ENCODE measurements around the gene SARDH. TPM values are rescaled to one million over a fixed set of nuclear protein-coding genes. Genes with fewer than 3 reads are reported as not detected.

SARDH gene
- polyA plus RNA-seq, 3 donors, result not detected

- WGBS (ENCODE audit: insufficient coverage), result 92% methylated on average over 30 of the region's 32 CpGs
- Mint-ChIP-seq H3K27ac (no peak overlapping the region), H3K4me3 (no peak overlapping the region), H3K27me3 (ENCODE audit: low read depth in 3 of 3) (peaks cover 3 to 6% (median 4%) of the 10 kb centered on the region in 3 donors), H3K4me1 (no peaks in the 10 kb centered on the region), H3K36me3 (no peaks in the 10 kb centered on the region), H3K9me3 (no peaks in the 10 kb centered on the region)
- Histone ChIP-seq H3K79me2 (ENCODE audit: insufficient read depth, low read length) (no peaks in the 10 kb centered on the region), H3K4me2 (replicated peaks; ENCODE audit: extremely low read depth, low read length, poor library complexity, severe bottlenecking) (no peak overlapping the region), H3K27me3 (ENCODE audit: control insufficient read depth in 2 of 2, insufficient read depth in 2 of 2, low read length in 2 of 2) (peaks cover 0 to 3% of the 10 kb centered on the region in 2 donors), H3K27ac (ENCODE audit: low read depth in 1 of 2, low read length in 2 of 2) (no peak overlapping the region), H2AFZ (ENCODE audit: insufficient read depth, low read depth, low read length, poor library complexity, severe bottlenecking) (no peak overlapping the region), H4K20me1 (ENCODE audit: insufficient read depth, low read length) (no peaks in the 10 kb centered on the region), H3K4me1 (ENCODE audit: control insufficient read depth in 1 of 2, insufficient read depth in 2 of 2, low read length in 2 of 2) (no peaks in the 10 kb centered on the region), H3K9me3 (replicated peaks in 1 of 2; ENCODE audit: control insufficient read depth in 1 of 2, insufficient read depth in 1 of 2, low read length in 2 of 2) (no peaks in the 10 kb centered on the region), H3K36me3 (replicated peaks in 1 of 2; ENCODE audit: control insufficient read depth in 1 of 2, insufficient read depth in 2 of 2, low read length in 2 of 2) (no peaks in the 10 kb centered on the region), H3K4me3 (replicated peaks in 1 of 3; ENCODE audit: low read depth in 2 of 3, low read length in 3 of 3) (no peak overlapping the region), H3K9ac (ENCODE audit: insufficient read depth, low read length, poor library complexity, severe bottlenecking) (no peak overlapping the region)
- no peak for DNase-seq
- no peak for TF ChIP-seq CTCF (IDR thresholded peaks at IDR 0.05)
- intact Hi-C loops (cut with micrococcal nuclease), result no loop called here
These were observed 44.2 kb downstream of the SARDH start for GRCh38 chr9:133693703-133694529.

- Mint-ChIP-seq H3K9me3 (no peaks in the 10 kb centered on the region), H3K27ac (no peak overlapping the region), H3K27me3 (ENCODE audit: low read depth in 3 of 3) (peaks cover 2 to 3% (median 3%) of the 10 kb centered on the region in 3 donors), H3K4me3 (no peak overlapping the region), H3K4me1 (no peaks in the 10 kb centered on the region), H3K36me3 (no peaks in the 10 kb centered on the region)
- intact Hi-C loops (cut with micrococcal nuclease), result no loop called here
- no peak overlapping the region for H3K9ac ChIP-seq (ENCODE audit: insufficient read depth, low read length, poor library complexity, severe bottlenecking)
- H3K4me2 ChIP-seq (replicated peaks; ENCODE audit: extremely low read depth, low read length, poor library complexity, severe bottlenecking), result no peak overlapping the region
- H3K27ac ChIP-seq (ENCODE audit: low read depth in 1 of 2, low read length in 2 of 2), result no peak overlapping the region
- no peaks in the 10 kb centered on the region for H3K9me3 ChIP-seq (replicated peaks in 1 of 2; ENCODE audit: control insufficient read depth in 1 of 2, insufficient read depth in 1 of 2, low read length in 2 of 2)
- 95% methylated on average over 10 of the region's 10 CpGs for WGBS (ENCODE audit: insufficient coverage)
- H3K4me3 ChIP-seq (replicated peaks in 1 of 3; ENCODE audit: low read depth in 2 of 3, low read length in 3 of 3), result no peak overlapping the region
- peaks cover 0 to 3% of the 10 kb centered on the region in 2 donors for H3K27me3 ChIP-seq (ENCODE audit: control insufficient read depth in 2 of 2, insufficient read depth in 2 of 2, low read length in 2 of 2)
- no peak for DNase-seq
- H4K20me1 ChIP-seq (ENCODE audit: insufficient read depth, low read length), result no peaks in the 10 kb centered on the region
- no peaks in the 10 kb centered on the region for H3K36me3 ChIP-seq (replicated peaks in 1 of 2; ENCODE audit: control insufficient read depth in 1 of 2, insufficient read depth in 2 of 2, low read length in 2 of 2)
- no peaks in the 10 kb centered on the region for H3K4me1 ChIP-seq (ENCODE audit: control insufficient read depth in 1 of 2, insufficient read depth in 2 of 2, low read length in 2 of 2)
- TF ChIP-seq CTCF (IDR thresholded peaks at IDR 0.05), result no peak
- no peaks in the 10 kb centered on the region for H3K79me2 ChIP-seq (ENCODE audit: insufficient read depth, low read length)
- no peak overlapping the region for H2AFZ ChIP-seq (ENCODE audit: insufficient read depth, low read depth, low read length, poor library complexity, severe bottlenecking)
These were observed 45.0 kb downstream of the SARDH start for GRCh38 chr9:133693116-133693515.
